WI38 (cell line): Measurements from ENCODE around the gene ETS1.

Experiments used
- H3K4me3 ChIP-seq: 2 replicates; pipeline ENCODE4 v1.5.1; 2011; ENCODE audit warnings: low read depth, mild to moderate bottlenecking, control low read depth, low read length
- CTCF ChIP-seq: IDR thresholded peaks from 2 replicates; pipeline ENCODE4 v1.5.1; 2012; ENCODE audit warnings: low read depth, mild to moderate bottlenecking, control low read depth, low read length

Gene ETS1

DNA sequence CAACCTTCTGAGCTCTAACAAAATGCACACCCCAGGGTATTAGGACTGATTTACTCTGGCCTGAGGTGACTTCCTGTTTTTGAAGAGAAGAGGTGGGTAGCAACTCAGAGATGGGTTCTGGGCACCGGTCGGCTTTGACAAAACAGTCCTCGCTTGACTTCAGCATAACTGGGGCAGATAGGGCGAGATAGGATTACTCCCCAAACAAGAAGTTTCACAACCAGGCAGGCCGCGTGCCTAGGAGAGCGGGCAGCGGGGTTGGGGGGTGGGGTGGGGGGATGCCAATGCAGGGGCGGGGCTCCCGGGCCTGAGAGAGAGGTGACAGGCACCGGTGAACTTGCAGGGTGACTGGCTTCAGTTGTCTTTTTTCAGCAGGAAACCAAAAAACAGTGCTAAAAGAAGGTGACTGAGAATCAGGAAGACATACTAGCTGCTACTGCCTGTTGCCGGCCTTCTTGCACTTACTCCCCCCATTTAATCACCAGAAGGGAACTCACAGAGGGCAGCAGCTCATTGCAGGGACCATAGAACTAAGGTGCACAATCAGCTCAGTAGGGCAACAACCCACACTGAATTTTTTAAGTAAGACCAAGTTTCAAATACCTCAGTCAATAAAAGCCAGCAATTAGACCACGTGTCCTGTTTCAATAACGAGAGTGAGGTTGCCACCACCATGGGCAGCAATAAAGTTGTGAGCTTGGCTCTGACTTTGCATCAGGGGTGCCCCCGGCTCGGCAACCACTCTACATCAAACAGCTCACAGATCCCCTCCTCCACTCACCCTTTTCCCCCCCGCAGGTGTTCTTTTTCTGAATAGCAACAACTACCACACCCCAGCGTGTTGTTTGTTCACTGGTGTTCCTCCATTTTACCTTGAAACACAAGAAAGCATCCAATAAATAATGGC lies 37.2 kb upstream of the ETS1 start:
- no peak for TF ChIP-seq CTCF
- H3K4me3 ChIP-seq = no peak overlapping the region

DNA sequence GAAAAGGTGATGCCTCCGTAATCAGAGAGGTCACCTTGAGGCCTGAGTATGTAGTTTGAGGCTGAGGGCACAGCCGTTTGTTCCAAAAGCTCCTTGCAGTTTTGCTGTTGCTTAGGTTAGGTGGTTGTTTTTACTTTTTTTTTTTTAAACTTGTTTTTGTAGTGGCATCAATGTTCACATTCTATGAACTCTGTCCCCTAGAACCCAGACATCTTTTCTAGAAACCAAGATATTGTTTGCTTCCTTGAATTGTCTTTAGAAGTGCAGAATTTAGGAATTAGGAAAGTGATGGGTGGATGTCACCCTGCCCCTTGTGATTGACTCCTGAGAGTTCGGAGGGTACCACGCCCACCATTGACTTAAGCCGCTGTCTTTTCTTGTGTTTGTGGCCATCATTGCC lies 35.7 kb upstream of the ETS1 start:
- H3K4me3 ChIP-seq = no peak overlapping the region
- no peak for TF ChIP-seq CTCF

- no peak overlapping the region for H3K4me3 ChIP-seq
- TF ChIP-seq CTCF = no peak
Observed at GRCh38 chr11:128621601-128622501, 34.5 kb upstream of the ETS1 start.

- H3K4me3 ChIP-seq = no peak overlapping the region
- TF ChIP-seq CTCF = no peak
Observed at GRCh38 chr11:128620309-128621100, 33.1 kb upstream of the ETS1 start.

- H3K4me3 ChIP-seq = no peak overlapping the region
- TF ChIP-seq CTCF = no peak
Observed at GRCh38 chr11:128619540-128620308, 32.4 kb upstream of the ETS1 start.

DNA sequence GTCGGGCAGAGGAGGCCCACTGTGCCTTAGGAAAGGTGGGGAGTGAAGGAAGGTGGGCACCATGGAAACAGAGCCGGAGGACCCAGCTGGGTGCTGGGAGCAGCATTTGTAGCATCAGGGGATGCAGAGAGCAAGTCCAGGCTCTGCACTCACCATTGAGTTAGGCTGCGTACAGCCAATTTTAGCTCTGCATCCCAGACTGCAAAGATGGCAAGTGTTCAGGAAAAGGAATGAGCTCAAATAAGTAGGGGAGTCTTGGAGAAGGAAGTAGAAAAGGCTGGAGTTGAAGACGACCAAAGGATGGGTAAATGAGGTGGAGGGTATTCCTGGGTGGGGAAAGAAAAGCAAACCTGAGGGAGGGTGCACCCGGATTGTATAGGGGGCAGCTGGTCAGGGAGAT lies 31.6 kb upstream of the ETS1 start:
- no peak overlapping the region for H3K4me3 ChIP-seq
- no peak for TF ChIP-seq CTCF
